B cell (primary cell): ENCODE results near the gene MIOX. TPM values are rescaled to one million over a fixed set of nuclear protein-coding genes. Genes with fewer than 3 reads are reported as not detected.

Experiments
- ATAC-seq: fragments of 200-7000 bp; cut with Tn5 transposase; one replicate; pipeline ENCODE4 v1.10.0; 2021; ENCODE audit warnings: low read depth, mild to moderate bottlenecking, moderate number of reproducible peaks, moderate library complexity
- CTCF ChIA-PET: fragments of 350-600 bp; sonication (Branson Sonifier 250); formaldehyde crosslinking; loops from one replicate; lab custom pipeline; 2021; ENCODE audit warnings: antibody characterized with exemption, inconsistent platforms; lab: Charles Lee
- POLR2A ChIA-PET: fragments of 350-600 bp; sonication (Branson Sonifier 250); formaldehyde crosslinking; loops from one replicate; lab custom pipeline; 2021; ENCODE audit warnings: antibody characterized with exemption; lab: Charles Lee
- DNase-seq: peaks from one replicate; pipeline ENCODE4 v3.0.0; 2013
- H2AFZ ChIP-seq: 2 replicates; pipeline ENCODE4 v1.6.1; 2012; ENCODE audit warnings: mild to moderate bottlenecking, low read depth, low read length; ENCODE audit not compliant: insufficient read depth, poor library complexity, severe bottlenecking
- H3K27ac ChIP-seq, 2 donors: 1 replicate in 1 of 2; 2 replicates in 1 of 2; pipeline ENCODE4 v1.5.1; 2012 to 2013; ENCODE audit warnings: low read length in 2 of 2, mild to moderate bottlenecking in 2 of 2, moderate library complexity in 1 of 2
- H3K27me3 ChIP-seq, 4 experiments: fragments of 200-600 bp in 1 of 4; sonication (generic) in 1 of 4; replicated peaks in 1 of 4; 1 replicate in 2 of 4; 2 replicates in 2 of 4; pipeline versions ENCODE4 v1.6.1 to v1.7.0; 2013 to 2016; ENCODE audit warnings: low read length in 3 of 4, mild to moderate bottlenecking in 2 of 4, mixed read lengths in 1 of 4, moderate library complexity in 1 of 4; ENCODE audit not compliant: insufficient read depth in 4 of 4, control insufficient read depth in 3 of 4; ENCODE audit errors: control extremely low read depth in 1 of 4
- H3K36me3 ChIP-seq, 2 experiments: replicated peaks in 1 of 2; 1 replicate in 1 of 2; 2 replicates in 1 of 2; pipeline versions ENCODE4 v1.6.1 to v1.7.1; 2013; ENCODE audit warnings: low read length in 1 of 2; ENCODE audit not compliant: insufficient read depth in 2 of 2, control insufficient read depth in 1 of 2; ENCODE audit errors: control extremely low read depth in 1 of 2, extremely low read depth in 1 of 2
- H3K4me1 ChIP-seq, 2 donors: fragments of 200-600 bp in 1 of 2; sonication (generic) in 1 of 2; 1 replicate in 1 of 2; 2 replicates in 1 of 2; pipeline versions ENCODE4 v1.5.1 to v1.6.1; 2013 to 2017; ENCODE audit warnings: low read length in 2 of 2; ENCODE audit not compliant: control insufficient read depth in 2 of 2, insufficient read depth in 2 of 2
- H3K4me2 ChIP-seq: replicated peaks from 2 replicates; pipeline ENCODE3; 2012; ENCODE audit warnings: mild to moderate bottlenecking, low read depth, low read length; ENCODE audit not compliant: poor library complexity, severe bottlenecking
- H3K4me3 ChIP-seq, 5 experiments: fragments of 200-600 bp in 1 of 5; sonication (generic) in 1 of 5; 1 replicate in 3 of 5; 2 replicates in 2 of 5; pipeline versions ENCODE4 v1.5.1 to v1.7.0; 2011 to 2016; ENCODE audit warnings: low read length in 4 of 5, mild to moderate bottlenecking in 4 of 5, low read depth in 2 of 5, control low read depth in 1 of 5, moderate library complexity in 1 of 5; ENCODE audit not compliant: insufficient read depth in 1 of 5; ENCODE audit errors: control extremely low read depth in 1 of 5, extremely low read depth in 1 of 5
- H3K79me2 ChIP-seq: fragments of 200-600 bp; sonication (generic); one replicate; pipeline ENCODE4 v1.6.0; 2016; ENCODE audit warnings: low read length; ENCODE audit not compliant: control insufficient read depth, insufficient read depth
- H3K9ac ChIP-seq: fragments of 200-600 bp; sonication (generic); 2 replicates; pipeline ENCODE4 v1.6.1; 2017; ENCODE audit warnings: mild to moderate bottlenecking, low read length, moderate library complexity
- H3K9me3 ChIP-seq, 3 donors: one replicate each; pipeline versions ENCODE4 v1.6.1 to v1.7.1; 2013; ENCODE audit warnings: low read length in 2 of 3; ENCODE audit not compliant: control insufficient read depth in 2 of 3, insufficient read depth in 1 of 3; ENCODE audit errors: control extremely low read depth in 1 of 3
- H4K20me1 ChIP-seq: 2 replicates; pipeline ENCODE4 v1.6.0; 2012; ENCODE audit warnings: mild to moderate bottlenecking, low read length; ENCODE audit not compliant: insufficient read depth, control insufficient read depth, poor library complexity, severe bottlenecking
- H3K27ac Mint-ChIP-seq: one replicate; pipeline ENCODE4 v1.8.0; 2021; ENCODE audit warnings: mixed read lengths
- H3K27me3 Mint-ChIP-seq: one replicate; pipeline ENCODE4 v1.8.0; 2021; ENCODE audit warnings: mixed read lengths
- H3K4me1 Mint-ChIP-seq: one replicate; pipeline ENCODE4 v1.8.0; 2021; ENCODE audit warnings: mixed read lengths
- H3K4me3 Mint-ChIP-seq: one replicate; pipeline ENCODE4 v1.8.0; 2021; ENCODE audit warnings: mixed read lengths
- H3K9me3 Mint-ChIP-seq: one replicate; pipeline ENCODE4 v1.8.0; 2022; ENCODE audit warnings: mixed read lengths; ENCODE audit not compliant: insufficient read depth
- EZH2 ChIP-seq: IDR thresholded peaks from 2 replicates; pipeline ENCODE4 v1.6.1; 2012; ENCODE audit warnings: borderline replicate concordance, low read depth, mild to moderate bottlenecking, moderate library complexity, low read length; ENCODE audit not compliant: insufficient read depth, poor library complexity, severe bottlenecking
- WGBS: methylation state at CpG from one replicate; pipeline ENCODE4 v1.1.5; 2013; ENCODE audit warnings: missing lambda C conversion rate; ENCODE audit not compliant: insufficient coverage; 5-methylcytosine and 5-hydroxymethylcytosine counted together
- intact Hi-C: fragments of 100-400 bp; cut with micrococcal nuclease; formaldehyde crosslinking; loops from one replicate; pipeline ENCODE4 v1.10.0; 2022
- polyA plus RNA-seq: library from polyadenylated mRNA; depleted of rRNA; stranded (reverse); fragments of >200 nt; gene quantifications from 2 replicates; pipeline ENCODE4 v1.2.3, GENCODE V29; 2012
- total RNA-seq, 2 donors: library from RNA; stranded (reverse); fragments of 120-200 nt in 1 of 2; gene quantifications; 1 replicate in 1 of 2; 2 replicates in 1 of 2; pipeline versions ENCODE4 v1.2.3 to v1.2.4, GENCODE V29; 2013 to 2022
- TF ChIP-seq, protein P1 (sequence below): fragments of 200-600 bp; IDR thresholded peaks from one replicate; pipeline ENCODE4 v1.8.0; 2022; ENCODE audit warnings: antibody characterized with exemption, mild to moderate bottlenecking

The MIOX gene
- total and polyA plus RNA-seq, 2 donors (not counting 1 experiment from before 2014, with no cell fraction given): 0.88 TPM; not detected in 1

DNA sequence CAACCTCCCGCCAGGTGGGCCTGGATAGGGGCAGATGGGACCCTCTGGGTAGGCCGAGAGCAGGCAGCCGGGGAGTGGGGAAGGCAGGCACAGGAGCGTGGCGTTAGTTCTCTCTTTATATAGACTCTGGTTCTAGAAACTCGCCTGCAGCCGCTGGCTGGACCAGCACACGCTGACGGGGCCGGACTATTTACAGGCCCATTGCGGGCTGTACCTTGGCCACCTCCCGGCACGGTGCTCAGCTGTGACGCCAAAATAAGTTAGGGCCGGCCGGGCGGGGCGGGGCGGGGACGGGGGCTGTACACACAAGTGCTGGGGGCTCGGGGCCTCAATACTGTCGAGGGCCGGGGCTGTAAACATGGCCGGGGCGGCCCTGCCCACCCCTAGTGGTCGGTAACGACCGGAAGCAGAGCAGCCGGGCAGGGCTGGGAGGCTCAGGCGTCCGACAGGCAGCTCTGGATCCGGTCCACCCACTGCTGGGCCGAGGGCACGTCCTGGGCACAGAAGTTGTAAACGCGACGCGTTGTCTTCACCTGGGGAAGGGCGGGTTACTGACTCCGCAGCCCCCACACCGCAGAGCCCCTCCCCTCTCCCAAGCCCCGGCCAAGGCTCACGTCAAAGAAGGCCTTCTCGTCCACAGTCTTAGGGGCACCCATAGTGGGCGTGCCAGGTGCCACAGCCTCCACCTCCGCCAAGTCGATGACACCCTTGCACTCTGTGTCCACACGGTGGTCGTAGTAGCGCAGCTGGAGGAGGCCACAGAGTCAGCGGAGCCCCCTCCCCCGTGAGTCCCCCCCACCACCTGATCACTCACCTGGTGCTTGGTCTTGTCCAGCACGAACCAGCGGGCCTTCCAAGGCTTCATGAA is 39.7 kb upstream of the MIOX start:
- Mint-ChIP-seq H3K27me3 (no peaks in the 10 kb centered on the region), H3K9me3 (no peaks in the 10 kb centered on the region), H3K4me1 (peaks cover 24% of the 10 kb centered on the region), H3K4me3 (no peak overlapping the region), H3K27ac (no peak overlapping the region)
- TF ChIP-seq, protein P1, sequence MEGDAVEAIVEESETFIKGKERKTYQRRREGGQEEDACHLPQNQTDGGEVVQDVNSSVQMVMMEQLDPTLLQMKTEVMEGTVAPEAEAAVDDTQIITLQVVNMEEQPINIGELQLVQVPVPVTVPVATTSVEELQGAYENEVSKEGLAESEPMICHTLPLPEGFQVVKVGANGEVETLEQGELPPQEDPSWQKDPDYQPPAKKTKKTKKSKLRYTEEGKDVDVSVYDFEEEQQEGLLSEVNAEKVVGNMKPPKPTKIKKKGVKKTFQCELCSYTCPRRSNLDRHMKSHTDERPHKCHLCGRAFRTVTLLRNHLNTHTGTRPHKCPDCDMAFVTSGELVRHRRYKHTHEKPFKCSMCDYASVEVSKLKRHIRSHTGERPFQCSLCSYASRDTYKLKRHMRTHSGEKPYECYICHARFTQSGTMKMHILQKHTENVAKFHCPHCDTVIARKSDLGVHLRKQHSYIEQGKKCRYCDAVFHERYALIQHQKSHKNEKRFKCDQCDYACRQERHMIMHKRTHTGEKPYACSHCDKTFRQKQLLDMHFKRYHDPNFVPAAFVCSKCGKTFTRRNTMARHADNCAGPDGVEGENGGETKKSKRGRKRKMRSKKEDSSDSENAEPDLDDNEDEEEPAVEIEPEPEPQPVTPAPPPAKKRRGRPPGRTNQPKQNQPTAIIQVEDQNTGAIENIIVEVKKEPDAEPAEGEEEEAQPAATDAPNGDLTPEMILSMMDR: no peak
- no peak for TF ChIP-seq EZH2
- Histone ChIP-seq H3K36me3 (peaks cover 0 to 47% of the 10 kb centered on the region in 2 experiments), H3K4me2 (no peak overlapping the region), H3K27me3 (no peaks in the 10 kb centered on the region), H3K27ac (no peak overlapping the region), H3K4me3 (no peak overlapping the region), H3K79me2 (no peaks in the 10 kb centered on the region), H3K4me1 (peaks cover 13 to 24% of the 10 kb centered on the region in 2 donors), H3K9ac (no peak overlapping the region), H4K20me1 (peaks cover 43% of the 10 kb centered on the region), H3K9me3 (no peaks in the 10 kb centered on the region), H2AFZ (no peak overlapping the region)
- CTCF ChIA-PET: interaction anchor here (5.5 kb wide), 1 partner anchor 51 kb away, joined by 35 read pairs; no protein-coding TSS in a partner anchor
- DNase-seq (no peak), ATAC-seq (no peak)
- 93% methylated on average over 53 of the region's 54 CpGs for WGBS
- intact Hi-C loops: loop anchor here (2.0 kb wide), 1 partner anchor 22 kb away; no protein-coding TSS in a partner anchor
- POLR2A ChIA-PET: no interaction called here
